Activated CD4-positive, CD25-positive, alpha-beta regulatory T cell treated with anti-CD3 and anti-CD28 coated beads, Interleukin-2, amount 50 U/mL, for 16 hours (primary cell): ENCODE results near the gene COL25A1.

Experiments
- DNase-seq: peaks from one replicate; pipeline ENCODE4 v3.0.0-alpha.2; 2020; ENCODE audit warnings: low read depth, low spot score

The COL25A1 gene

DNA sequence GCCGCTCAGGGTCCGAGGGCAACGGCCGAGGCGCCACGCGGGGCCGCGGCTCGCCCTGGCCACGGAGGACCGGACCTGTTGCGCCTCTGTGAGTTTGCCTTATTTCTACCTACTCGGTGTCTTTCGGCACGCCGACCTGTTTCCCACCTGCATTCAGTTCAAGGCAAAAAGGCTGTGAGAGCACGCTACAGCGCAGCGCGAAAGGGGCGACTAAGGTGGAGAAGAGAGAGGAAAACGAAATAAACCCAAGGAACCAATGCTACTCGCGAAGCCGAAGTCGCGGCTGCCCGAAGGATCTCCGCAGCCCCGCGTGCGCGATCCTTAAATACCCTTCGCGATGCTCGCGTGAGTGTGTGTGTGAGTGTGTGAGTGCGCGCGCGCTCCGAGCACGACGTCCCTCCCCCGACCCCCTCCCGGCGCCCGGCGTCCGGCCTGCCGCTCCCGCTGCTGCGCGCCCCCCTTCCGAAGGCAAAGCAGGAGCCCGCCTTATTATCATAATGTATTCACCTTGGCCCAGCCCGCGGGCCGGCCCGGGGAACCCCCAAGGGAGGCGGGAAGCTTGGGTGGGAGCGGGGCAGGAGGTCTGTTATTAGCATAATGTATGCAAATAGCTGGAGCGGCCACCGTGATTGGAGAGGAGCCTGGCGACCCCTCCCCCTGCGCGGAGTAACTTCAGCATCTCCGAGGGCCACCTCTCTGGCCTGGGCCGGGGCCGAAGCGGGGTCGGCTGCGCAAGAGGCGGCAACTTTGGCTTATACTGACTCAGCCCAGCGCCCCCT is at the start of gene COL25A1:
TSS of gene COL25A1 (minus strand) at position 298 of the 779 bp plus-strand sequence.
- DNase-seq: no peak

- no peak for DNase-seq
Observed at GRCh38 chr4:109350121-109350520, 47.7 kb upstream of the COL25A1 start.

DNA sequence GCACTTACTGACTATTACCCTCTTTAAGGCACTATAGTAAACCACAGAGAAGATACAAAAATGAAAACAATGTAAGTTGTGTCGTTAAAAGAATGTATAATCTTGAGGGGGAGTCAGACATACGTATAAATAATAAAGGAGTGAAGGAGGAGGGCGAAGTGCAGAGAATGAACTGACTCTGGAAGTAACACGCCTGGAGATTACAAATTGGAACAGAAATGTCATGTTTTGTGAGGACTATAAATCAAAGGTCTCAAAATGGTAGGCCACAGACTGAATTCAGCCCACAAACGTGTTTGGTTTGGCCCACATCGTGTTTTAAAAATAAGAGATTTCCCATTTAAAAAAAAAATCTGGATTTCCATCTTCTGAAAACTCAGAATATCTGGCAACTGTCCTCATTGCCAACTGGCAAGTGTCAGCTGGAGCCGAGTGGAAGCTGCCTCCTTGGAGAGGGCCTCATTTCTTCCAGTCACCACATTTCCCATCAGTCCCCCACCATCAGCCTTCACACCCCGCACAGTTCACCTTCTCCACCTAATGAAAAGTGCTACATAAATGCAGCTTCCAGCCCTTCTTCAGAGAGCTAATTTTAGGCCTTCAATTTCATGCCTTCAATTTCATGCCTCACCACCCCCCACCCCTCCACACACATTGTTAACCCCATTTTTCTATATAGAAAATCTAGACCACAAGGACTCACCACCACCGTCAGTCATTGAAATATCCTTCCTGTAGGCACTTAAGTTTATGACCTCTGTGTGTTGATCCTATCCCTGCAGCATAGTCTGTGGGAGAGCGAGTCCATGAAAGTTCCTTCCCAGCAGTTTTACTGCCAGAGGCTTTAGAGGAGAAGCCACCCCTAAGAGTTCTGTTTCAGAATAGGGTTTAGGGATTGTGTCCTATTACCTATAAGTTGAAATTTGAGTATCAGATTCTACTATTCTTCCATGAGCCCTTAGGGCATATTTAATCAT is 32.0 kb upstream of the COL25A1 start:
- no peak for DNase-seq

GRCh38 chr4:109332926-109333464 is 30.5 kb upstream of the COL25A1 start:
- DNase-seq: no peak

GRCh38 chr4:109327641-109328040 is 25.2 kb upstream of the COL25A1 start:
- no peak for DNase-seq

GRCh38 chr4:109325698-109326097 is 23.2 kb upstream of the COL25A1 start:
- no peak for DNase-seq

DNA sequence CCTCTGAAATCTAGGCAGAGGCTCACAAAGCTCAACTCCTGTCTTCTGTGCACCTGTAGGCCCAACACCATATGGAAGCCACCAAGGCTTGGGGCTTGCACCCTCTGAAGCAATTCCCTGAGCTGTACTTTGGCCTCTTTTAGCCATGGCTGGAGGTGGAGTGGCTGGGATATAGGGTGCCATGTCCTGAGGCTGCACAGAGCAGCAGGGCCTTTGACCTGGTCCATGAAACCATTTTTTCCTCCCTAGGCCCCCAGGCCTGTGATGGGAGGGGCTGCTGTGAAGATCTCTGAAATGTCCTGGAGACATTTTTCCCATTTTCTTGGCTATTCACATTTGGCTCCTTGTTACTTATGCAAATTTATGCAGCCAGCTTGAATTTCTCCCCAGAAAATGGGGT is 20.9 kb upstream of the COL25A1 start:
- no peak for DNase-seq

- no peak for DNase-seq
Observed at GRCh38 chr4:109321232-109321631, 18.8 kb upstream of the COL25A1 start.

DNA sequence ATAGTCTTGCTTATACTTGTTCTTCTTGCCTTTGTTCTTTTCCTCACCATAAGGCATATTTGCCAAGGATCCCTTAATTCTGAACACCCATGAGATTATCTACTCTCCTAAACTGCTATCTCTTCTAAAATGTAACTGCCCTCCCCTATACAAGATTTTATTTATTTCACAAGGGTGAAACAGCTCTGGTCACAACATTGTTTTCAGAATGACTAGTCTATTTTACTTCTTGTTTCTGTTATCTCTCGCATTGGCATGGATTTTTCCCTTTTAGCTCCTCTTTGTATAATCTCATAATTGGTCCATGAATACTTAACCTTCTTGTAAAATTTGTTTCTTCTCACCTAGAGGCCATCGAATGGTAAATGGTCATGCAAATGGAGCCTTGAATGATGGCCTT is 17.2 kb upstream of the COL25A1 start:
- DNase-seq: no peak

DNA sequence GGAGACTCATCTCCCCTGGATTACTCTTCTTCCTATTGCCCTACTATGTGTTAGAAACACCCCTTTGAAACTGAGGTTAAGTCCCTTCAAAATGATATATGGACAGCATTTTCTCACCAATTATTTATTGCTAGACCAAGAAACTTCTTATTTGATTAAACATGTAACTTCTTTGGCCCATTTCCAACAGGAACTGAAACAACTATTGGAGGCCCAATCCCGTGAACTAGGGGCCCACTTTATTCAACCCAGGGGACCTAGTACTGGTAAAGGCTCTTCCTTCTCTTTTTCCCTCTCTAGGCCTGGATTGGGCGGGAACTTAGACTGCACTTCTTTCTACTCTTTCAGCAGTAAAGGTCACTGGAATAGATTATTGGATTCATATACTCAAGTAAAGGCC is 16.7 kb upstream of the COL25A1 start:
- no peak for DNase-seq

DNA sequence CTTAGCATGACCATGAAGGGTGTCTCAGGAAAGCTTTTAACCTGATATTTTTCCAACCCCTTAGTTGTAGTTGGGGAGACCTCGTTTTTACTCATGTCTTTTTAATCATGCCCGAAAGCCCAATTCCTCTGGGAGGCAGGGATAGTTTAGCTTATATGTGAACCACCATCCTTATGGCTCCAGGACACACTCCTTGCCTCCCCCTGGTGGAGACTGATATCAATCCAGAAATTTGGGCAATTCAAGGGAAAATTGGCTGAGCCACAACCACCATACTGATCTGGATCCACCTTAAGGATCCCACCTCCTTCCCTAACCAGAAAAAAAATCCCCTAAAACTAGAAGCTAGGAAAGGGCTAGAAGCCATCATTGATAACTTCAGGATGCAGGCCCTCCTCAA is 13.4 kb upstream of the COL25A1 start:
- no peak for DNase-seq

- DNase-seq: no peak
Observed at GRCh38 chr4:109315341-109315740, 12.9 kb upstream of the COL25A1 start.

DNA sequence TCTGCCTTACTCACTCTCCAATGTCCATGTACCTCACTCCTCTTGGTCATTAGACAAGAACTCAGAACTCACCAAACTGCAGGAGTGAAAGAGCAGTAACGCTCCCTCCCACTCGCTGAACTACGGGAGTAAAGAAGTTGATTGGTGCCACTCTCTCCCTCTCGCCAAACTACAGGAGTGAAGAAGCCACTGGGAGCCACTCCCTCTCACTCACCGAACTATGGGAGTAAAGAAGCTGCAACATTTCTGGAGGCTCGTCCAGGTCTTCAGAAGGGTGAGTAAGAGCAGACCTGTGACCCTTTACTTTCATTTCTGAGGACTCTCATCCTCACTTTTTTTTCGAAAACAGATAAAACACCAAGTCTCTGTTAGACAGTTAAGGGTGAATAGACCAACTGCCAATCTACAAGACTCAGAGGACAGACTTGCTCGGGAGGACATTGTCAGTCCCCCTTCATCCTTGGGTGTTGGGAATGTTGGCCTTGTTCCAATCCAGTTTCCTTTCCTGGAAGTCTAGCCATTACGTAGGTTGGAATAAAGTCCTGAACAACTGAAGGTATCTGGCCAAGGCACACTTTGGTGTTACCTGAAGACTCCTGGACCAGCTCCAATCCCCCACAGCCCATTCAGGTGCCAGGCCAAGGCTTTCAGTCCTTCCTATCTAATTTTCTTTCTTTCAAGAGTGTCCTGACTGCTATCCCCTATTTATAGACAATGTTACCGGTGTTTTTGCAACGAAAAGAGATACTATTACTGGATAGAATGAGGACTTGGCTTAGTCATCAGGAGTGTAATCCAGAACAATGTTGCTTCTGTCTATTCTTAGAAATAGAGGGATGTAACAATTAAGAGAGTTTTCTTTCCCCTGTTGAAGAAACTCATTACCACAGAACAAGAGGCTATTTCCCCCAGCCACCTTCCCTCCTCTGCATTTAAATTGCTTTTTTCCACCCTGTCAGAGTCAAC is 11.0 kb upstream of the COL25A1 start:
- no peak for DNase-seq

- no peak for DNase-seq
Observed at GRCh38 chr4:109303140-109303496, 660 bp upstream of the COL25A1 start.

GRCh38 chr4:109301651-109302360 is 652 bp downstream of the COL25A1 start:
- no peak for DNase-seq

- no peak for DNase-seq
Observed at GRCh38 chr4:109298279-109299010, 4.0 kb downstream of the COL25A1 start.

DNA sequence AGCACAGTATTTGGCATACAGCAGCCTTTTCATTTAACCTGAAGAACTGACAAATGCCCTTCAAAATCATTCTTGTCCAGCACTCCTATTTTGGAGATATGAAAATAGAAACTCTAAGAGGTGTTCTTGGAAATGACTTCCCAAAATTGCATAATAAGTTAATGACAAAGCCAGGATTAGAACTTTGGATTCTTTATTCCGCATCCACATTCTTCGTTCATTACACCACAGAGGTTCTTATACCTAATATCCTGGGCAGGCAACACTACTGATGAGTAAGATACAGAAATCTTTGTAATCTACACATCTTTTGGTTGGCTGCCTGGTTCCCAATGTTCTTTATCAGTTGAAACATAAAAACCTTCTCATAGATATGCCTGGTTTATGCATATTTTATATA is 5.9 kb downstream of the COL25A1 start:
- no peak for DNase-seq

GRCh38 chr4:109295081-109295480 is 7.4 kb downstream of the COL25A1 start:
- no peak for DNase-seq

- no peak for DNase-seq
Observed at GRCh38 chr4:109294468-109295020, 7.9 kb downstream of the COL25A1 start.

DNA sequence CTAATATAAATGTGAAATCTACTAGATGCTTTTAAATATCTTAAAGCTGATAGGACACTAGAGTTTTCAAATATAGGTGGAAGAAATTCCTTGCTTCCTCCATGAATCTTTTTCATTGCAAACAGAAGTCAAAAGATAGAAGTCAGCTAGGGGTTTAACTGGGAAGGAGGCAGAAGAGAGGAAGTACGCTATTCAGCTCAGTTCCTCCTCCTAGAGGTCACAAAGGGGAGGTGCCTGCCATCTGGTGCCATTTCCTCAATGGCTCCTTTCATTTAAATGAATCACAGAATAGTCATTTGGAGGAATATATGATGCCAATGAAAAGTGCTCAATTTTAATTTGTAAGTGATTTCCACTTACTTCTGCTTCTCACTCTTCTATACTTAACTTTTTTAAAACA is 8.5 kb downstream of the COL25A1 start:
- no peak for DNase-seq
